ENCODE measurements around the gene MXD3. TPM values are rescaled to one million over a fixed set of nuclear protein-coding genes. Genes with fewer than 3 reads are reported as not detected.

The MXD3 gene
- total and polyA plus RNA-seq, 8 donors = 6.8 to 86.9 (median 20.4) TPM

GRCh38 chr5:177319913-177320588, 8.4 kb upstream of the MXD3 start:
- Histone ChIP-seq H3K36me3 (peaks cover 0 to 22% (median 17%) of the 10 kb centered on the region in 4 donors), H3K9me3 (no peaks in the 10 kb centered on the region), H3K27ac (no peak overlapping the region), H3K27me3 (no peaks in the 10 kb centered on the region), H3K4me1 (peaks cover 0 to 7% (median 2%) of the 10 kb centered on the region in 4 donors), H3K4me3 (no peak overlapping the region)
- DNase-seq = no peak
- intact Hi-C loops (cut with DNase I; ENCODE audit: low total_unique reads) = loop anchor here (10.0 kb wide), 1 partner anchor 55 kb away; no protein-coding TSS in a partner anchor
- TF ChIP-seq POLR2AphosphoS5 (IDR thresholded peaks at IDR 0.05) (no peak), EP300 (IDR thresholded peaks at IDR 0.05) (no peak), POLR2A (IDR thresholded peaks at IDR 0.05) (no peak)
- 85 to 96% (median 92%) methylated on average over 14 of the region's 14 CpGs for WGBS, 5 donors

DNA sequence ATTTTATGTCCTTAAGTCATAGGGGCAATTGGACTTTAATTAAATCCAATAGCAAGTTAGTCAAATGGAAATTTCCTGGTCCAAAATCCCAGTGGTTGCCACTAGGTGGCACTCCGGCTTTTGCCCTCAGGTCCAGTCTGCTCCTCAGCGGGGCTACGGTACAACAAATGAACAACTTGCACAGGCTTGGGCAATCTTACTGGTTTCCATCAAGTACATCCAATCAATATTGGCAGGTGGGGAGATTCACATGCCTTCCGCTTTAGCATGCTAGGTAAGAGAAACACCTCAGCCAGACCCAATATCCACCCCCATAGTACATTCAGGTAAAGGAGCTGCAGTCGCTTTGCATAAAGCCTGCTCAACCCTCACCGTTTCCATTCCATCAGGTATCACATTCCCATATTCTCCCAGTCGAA, 6.3 kb upstream of the MXD3 start:
- H3K9me3 ChIP-seq = no peaks in the 10 kb centered on the region
- 14 to 28% (median 22%) methylated on average over 7 of the region's 7 CpGs for WGBS, 5 donors
- H3K27me3 ChIP-seq = no peaks in the 10 kb centered on the region
- DNase-seq = peak; percentile 87 to 90
- intact Hi-C loops (cut with DNase I; ENCODE audit: low total_unique reads) = no loop called here
- TF ChIP-seq POLR2A (IDR thresholded peaks at IDR 0.05) (no peak), POLR2AphosphoS5 (IDR thresholded peaks at IDR 0.05) (peak in 1 of 3 donors; percentile 28), EP300 (IDR thresholded peaks at IDR 0.05) (no peak)
- TF ChIP-seq, protein P1, sequence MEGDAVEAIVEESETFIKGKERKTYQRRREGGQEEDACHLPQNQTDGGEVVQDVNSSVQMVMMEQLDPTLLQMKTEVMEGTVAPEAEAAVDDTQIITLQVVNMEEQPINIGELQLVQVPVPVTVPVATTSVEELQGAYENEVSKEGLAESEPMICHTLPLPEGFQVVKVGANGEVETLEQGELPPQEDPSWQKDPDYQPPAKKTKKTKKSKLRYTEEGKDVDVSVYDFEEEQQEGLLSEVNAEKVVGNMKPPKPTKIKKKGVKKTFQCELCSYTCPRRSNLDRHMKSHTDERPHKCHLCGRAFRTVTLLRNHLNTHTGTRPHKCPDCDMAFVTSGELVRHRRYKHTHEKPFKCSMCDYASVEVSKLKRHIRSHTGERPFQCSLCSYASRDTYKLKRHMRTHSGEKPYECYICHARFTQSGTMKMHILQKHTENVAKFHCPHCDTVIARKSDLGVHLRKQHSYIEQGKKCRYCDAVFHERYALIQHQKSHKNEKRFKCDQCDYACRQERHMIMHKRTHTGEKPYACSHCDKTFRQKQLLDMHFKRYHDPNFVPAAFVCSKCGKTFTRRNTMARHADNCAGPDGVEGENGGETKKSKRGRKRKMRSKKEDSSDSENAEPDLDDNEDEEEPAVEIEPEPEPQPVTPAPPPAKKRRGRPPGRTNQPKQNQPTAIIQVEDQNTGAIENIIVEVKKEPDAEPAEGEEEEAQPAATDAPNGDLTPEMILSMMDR (IDR thresholded peaks at IDR 0.05) = peak in 5 of 7 experiments; percentile 69 to 91 (median 83)
- no peak overlapping the region for H3K27ac ChIP-seq
- no peak overlapping the region for H3K4me3 ChIP-seq
- peaks cover 0 to 19% (median 9%) of the 10 kb centered on the region in 4 donors for H3K36me3 ChIP-seq
- peaks cover 0 to 9% (median 5%) of the 10 kb centered on the region in 4 donors for H3K4me1 ChIP-seq

DNA sequence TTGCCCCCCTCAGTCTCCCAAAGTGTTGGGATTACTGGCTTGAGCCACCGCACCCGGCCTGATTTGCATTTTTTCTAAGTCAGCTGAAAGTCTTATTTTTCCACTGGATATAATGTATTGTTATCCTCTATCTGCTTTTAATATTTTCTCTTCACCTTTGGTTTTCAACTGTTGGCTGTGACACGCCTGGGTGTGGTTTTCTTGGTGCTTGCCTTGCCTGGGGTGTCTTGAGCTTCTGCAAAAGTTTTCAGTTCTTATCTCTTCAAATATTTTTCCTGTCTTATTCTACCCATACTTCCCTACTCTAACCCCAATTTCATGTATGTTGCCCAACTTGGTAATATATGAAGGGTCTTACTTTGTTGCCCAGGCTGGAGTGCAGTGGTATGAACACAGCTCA, 4.3 kb upstream of the MXD3 start:
- peaks cover 16 to 29% (median 23%) of the 10 kb centered on the region in 4 donors for H3K4me1 ChIP-seq
- intact Hi-C loops (cut with DNase I; ENCODE audit: low total_unique reads) = no loop called here
- no peak for DNase-seq
- no peaks in the 10 kb centered on the region for H3K9me3 ChIP-seq
- no peaks in the 10 kb centered on the region for H3K27me3 ChIP-seq
- H3K36me3 ChIP-seq = peaks cover 0 to 19% (median 8%) of the 10 kb centered on the region in 4 donors
- H3K27ac ChIP-seq = no peak overlapping the region
- TF ChIP-seq POLR2AphosphoS5 (IDR thresholded peaks at IDR 0.05) (no peak), POLR2A (IDR thresholded peaks at IDR 0.05) (no peak), EP300 (IDR thresholded peaks at IDR 0.05) (no peak)
- TF ChIP-seq, protein P1 (IDR thresholded peaks at IDR 0.05) = no peak
- no peak overlapping the region for H3K4me3 ChIP-seq
- 67 to 98% (median 88%) methylated on average over 3 of the region's 3 CpGs for WGBS, 5 donors

GRCh38 chr5:177315411-177315810, 3.7 kb upstream of the MXD3 start:
- Histone ChIP-seq H3K27me3 (no peaks in the 10 kb centered on the region), H3K4me1 (peaks cover 20 to 35% (median 29%) of the 10 kb centered on the region in 4 donors), H3K9me3 (no peaks in the 10 kb centered on the region), H3K27ac (no peak overlapping the region), H3K36me3 (peaks cover 0 to 14% (median 5%) of the 10 kb centered on the region in 4 donors), H3K4me3 (no peak overlapping the region)
- 73 to 99% (median 89%) methylated on average over 7 of the region's 7 CpGs for WGBS, 5 donors
- no peak for TF ChIP-seq POLR2AphosphoS5 (IDR thresholded peaks at IDR 0.05)
- TF ChIP-seq EP300 (IDR thresholded peaks at IDR 0.05) = no peak
- TF ChIP-seq POLR2A (IDR thresholded peaks at IDR 0.05) = no peak
- TF ChIP-seq, protein P1 (IDR thresholded peaks at IDR 0.05) = no peak
- intact Hi-C loops (cut with DNase I; ENCODE audit: low total_unique reads) = no loop called here
- DNase-seq = no peak

Data from stomach (tissue), 9 donors.